Stimulated activated CD8-positive, alpha-beta memory T cell treated with anti-CD3 and anti-CD28 coated beads, Interleukin-12 subunit alpha, Interleukin-12 subunit beta, amount 100 ng/mL, for 24 hours (primary cell): ENCODE measurements around the gene OR9Q1.
"Not testable (repeated sequence)": the region's sequence is repeated elsewhere in the genome, so short reads cannot be mapped to it uniquely, and the experiment has no call there.

Experiments
- DNase-seq: peaks from one replicate; pipeline ENCODE4 v3.0.0-alpha.2; 2020; ENCODE audit errors: extremely low read depth

OR9Q1 gene, protein sequence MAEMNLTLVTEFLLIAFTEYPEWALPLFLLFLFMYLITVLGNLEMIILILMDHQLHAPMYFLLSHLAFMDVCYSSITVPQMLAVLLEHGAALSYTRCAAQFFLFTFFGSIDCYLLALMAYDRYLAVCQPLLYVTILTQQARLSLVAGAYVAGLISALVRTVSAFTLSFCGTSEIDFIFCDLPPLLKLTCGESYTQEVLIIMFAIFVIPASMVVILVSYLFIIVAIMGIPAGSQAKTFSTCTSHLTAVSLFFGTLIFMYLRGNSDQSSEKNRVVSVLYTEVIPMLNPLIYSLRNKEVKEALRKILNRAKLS

DNA sequence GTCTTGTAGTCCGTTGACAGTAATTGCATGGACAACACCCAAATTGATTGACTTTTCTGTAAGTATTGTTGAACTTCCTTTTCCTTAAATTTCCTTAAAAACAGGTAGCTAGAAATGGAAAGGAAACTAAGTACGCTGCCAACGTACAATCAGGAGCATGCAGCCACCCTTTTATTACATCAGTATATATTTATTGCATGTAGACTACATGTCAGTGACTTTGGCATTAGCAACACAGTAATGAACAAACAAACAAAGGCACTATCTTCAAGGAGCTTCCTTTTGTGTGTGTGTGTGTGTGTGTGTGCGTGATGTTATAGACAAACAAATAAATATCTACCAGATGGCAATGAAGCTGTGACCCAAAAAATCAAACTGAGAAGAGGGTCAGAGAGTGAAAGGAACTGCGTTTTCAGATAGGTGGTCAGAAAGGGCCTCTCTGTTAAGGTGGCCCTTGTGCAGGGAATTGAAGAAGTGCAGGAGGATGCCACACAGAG is at the start of gene OR9Q1:
OR9Q1 (plus strand) TSS at position 447 of the 497 bp plus-strand sequence. CDS start 155,564 bp downstream, outside the sequence.
- no peak for DNase-seq

DNA sequence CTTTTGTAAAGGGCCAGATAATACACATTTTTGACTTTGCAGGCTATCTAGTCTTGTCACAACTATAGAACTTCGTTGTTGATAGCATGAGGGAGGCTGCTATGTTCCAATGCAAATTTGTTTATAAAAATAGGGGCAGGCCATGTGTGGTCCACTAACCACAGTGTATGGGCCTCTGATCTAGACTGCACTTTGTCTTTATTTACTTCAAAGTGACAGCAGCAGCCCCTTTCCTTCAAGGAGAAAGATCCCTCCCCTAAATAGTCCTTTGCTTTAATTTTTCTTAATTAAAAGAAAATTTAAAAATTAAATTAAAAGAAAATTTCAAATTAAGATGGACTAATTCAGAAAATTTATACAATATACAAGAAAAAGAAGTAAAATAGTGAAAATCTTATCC is 49.5 kb upstream of the OR9Q1 start:
- no peak for DNase-seq

DNA sequence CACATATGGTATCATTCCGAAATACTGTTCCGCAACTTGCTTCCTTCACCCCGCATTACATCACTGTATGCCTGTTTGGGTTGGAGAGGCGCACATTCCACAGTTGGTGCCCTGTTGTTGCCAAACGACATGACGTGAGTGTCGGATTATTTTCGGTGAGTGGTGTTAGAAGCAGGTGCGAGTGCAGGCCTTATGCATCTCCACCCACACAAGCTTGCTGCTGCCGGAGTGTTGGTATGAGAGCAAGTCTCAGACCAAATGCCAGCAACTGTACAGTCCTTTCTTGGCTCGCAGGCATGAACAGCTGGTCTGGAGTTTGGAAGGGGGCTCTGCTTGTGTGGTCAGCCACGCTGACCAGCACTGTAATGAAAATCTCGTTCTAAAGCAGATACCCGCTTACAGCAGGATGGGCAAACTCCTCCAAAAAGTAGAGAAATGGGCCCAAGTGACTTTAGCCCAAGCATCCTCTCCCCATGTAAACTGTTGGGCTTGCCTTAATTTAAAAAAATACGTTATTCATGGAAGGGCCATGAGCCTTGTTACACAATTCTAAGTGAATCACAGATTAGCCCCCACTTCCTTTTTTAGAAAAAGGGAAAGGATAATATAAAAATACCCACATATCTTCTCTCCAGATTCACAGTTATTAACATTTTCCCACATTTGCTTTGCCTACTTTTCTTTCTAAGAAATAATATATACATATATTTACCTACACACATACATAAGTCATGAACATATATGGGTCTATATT is 48.7 kb upstream of the OR9Q1 start:
- DNase-seq = no peak

DNA sequence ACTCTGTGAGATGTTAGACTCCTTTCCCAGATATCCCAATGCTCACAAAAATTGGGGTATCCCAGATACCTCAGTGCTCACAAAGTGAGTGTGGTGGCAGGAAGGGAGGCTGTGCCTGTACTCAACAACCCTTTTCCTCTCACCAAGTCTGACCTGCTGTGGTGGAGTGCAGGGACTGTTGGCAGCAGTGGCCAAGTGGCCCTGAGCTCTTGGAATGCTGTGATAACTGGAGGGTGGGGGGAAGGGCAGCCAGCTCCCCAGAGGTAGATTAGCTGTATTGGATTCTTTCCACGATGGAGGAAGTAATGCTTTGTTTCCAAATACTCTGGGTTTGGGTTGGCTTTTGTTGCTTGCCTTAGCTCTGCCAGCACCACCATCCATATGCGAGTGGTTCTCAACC is 46.0 kb upstream of the OR9Q1 start:
- DNase-seq = no peak

DNA sequence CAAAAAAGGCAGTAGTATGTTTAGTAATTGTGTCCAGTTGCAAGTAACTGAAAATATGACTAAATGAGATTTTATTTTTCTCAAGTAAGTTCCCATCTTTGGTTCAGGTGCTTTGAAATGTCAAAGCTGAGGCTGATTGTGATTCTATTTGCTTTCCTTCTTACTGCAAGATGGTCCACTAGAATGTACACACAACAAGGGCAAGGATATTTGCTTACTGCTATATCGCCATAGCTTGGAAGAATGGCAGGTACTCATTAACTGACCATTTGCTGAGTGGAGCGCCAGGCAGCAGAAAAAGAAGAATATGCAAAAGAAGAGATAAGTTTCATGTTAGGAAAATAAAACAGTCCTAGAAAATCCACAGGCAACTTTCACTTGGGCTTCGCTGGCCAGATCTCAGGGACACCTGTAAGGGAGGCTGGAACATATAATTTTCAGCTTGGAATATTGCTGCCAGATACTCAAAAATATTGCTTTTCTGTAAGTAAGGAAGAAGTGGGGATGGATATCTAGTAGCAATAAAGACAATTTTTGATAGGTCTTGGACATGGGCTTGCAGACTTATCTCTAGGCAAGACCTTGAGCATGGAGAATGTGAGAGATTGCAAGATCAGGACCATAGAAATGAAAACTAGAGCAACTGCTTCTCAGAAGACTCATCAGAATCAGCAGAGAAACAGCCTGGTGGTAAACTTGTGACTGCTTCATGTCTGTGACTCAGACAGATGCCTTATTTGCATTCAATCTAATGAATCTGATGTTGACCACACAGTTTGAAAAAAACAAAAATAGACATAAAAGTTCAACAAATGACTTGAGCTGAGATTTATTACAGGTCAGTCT is 44.8 kb upstream of the OR9Q1 start:
- DNase-seq = no peak

DNA sequence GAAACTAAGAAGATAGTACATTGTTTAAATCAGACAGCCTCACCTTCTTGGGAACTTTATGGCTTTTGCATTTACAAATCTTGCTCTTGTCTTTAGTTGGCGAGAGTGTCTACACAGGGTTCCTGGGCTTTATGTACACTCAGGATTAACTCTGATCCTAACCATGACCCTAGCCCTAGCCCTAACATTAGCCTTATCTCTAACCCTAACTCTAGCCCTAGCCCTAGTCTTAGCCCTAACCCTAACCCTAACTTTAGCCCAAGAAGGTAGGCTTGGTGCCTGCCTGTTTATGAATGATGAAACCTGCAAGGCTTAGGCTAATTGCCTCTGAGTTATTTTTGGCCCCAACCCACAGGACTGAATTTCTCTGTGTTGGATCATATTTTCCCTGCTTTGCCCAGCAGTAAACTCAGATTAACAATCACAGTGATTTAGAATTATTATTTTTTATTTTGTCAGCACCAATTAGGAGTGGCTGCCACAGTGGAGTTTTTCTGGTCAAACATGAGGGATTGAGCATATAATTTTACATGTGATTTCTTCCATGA is 44.1 kb upstream of the OR9Q1 start:
- DNase-seq = no peak

DNA sequence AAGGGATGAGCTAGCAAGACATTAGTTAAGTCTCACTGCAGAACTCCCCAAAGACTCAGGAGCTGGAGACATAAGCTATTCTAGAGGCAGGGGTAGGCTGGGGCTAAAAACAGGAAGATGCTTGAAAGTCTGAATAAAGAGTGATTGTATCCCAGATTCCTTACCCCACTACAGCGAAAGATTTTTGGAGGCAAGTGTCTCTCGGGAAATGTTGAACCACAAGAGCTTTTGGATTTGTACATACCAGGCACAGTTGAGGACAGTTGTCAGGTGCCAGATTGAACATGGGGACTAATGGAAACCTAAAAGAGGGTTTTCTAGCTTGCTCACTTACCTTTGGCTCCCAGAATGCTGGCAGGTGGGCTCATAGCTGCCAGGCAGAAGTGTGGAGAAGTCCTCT is 43.5 kb upstream of the OR9Q1 start:
- no peak for DNase-seq

DNA sequence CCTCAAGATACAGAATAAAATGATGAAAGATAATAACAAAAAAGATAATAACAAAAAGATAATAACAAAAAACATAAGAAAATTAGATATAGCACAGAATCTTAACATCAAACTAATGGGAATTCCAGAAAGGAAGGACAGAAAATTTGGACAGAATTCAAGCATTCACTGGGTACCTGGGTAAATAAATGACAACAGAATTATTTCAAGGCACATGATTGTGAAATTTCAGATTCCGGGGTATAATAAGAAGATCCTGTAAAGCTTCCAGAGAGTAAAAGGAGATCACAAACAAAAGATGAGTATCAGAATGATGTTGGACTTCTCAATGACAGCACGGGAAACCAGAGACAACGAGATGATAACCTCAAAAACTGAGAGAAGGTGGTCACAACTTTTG is 42.1 kb upstream of the OR9Q1 start:
- DNase-seq = no peak

DNA sequence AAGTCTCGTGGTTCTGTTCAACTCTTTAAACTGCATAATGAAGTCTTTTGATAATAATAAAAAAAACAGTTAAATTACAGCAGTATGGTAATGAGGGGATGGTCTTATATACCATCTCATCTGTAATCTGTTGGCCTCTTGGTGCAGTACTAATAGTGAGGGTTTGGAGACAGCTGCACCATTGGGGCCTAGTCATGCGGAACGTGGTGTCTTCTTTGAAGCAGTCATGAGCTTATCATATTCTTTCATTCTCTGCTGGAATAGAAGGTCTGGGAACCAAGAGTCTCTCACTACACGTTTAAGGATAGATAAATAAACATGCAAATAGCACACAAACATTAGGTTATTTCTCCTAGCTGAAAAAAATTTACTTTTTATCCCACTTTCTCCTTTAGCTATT is 40.9 kb upstream of the OR9Q1 start:
- no peak for DNase-seq

DNA sequence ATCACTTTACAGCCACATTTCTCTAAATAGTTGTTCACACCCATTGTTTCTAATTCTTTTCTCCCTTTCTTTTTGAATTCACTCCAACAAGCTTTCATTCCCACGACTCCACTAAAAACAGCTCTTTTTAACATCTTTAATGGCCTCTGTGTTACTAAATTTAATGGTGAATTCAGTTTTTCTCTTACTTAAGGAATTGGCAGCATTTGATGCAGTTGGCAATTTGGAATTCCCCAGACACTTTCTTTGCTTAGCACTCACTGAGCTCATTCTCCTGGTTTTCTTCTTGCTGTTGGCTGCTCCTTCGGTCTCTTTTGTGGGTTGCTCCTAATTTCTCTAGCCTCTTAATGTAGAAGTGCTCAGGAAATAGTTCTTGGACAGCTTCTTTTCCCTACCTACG is 40.5 kb upstream of the OR9Q1 start:
- DNase-seq = no peak

DNA sequence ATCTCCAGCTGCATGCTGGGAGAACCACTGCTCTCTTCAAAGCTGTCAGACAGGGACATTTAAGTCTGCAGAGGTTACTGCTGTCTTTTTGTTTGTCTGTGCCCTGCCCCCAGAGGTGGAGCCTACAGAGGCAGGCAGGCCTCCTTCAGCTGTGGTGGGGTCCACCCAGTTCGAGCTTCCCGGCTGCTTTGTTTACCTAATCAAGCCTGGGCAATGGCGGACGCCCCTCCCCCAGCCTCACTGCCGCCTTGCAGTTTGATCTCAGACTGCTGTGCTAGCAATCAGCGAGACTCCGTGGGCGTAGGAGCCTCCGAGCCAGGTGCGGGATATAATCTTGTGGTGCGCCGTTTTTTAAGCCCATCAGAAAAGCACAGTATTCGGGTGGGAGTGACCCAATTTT is 24.2 kb upstream of the OR9Q1 start:
- DNase-seq = not testable (repeated sequence)

DNA sequence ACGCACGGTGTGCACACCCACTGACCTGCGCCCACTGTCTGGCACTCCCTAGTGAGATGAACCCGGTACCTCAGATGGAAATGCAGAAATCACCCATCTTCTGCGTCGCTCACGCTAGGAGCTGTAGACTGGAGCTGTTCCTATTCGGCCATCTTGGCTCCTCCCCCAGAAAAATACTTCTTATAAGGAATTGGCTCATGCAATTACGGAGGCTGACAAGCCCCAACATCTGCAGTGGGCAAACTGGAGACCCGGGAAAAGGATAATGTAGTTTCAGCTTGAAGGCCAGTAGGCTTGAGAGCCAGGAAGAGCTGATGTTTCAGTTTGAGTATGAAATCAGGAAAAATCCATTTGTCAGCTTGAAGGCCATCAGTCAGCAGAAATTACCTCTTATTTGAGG is 23.7 kb upstream of the OR9Q1 start:
- not testable (repeated sequence) for DNase-seq

DNA sequence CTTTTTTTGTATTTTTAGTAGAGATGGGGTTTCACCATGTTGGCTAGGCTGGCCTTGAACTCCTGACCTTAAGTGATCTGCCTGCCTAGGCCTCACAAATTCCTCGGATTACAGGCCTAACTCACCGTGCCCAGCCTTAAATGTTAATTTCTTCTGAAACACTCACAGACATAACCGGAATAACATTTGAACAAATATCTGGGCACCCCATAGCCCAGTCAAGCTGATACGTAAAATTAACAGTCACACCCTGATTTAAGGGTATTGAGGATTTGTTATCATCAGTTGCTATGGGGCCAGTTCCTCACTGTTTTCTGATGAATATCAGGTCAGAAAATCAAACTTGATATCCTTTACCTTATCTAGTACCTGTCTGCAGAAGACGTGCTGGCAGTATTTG is 23.0 kb upstream of the OR9Q1 start:
- no peak for DNase-seq

DNA sequence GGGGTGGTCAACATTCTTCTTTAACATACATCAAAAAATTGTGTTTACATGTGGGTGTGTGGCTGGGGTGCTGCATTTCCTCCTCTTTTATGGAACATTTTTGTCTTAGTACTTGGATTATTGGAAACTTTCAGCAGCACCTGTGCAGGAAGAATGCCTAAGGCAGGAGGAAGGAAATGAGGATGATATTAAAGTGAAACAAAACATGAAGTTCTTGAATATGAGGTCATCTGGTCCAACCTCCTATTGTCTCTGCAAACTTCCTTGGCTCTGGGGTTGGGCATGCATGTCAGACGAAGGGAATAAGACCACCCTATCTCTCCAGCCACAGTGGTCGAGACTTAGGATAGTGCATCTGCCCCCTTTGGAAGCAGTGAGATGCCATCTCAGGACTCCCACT is 20.6 kb upstream of the OR9Q1 start:
- DNase-seq = no peak

DNA sequence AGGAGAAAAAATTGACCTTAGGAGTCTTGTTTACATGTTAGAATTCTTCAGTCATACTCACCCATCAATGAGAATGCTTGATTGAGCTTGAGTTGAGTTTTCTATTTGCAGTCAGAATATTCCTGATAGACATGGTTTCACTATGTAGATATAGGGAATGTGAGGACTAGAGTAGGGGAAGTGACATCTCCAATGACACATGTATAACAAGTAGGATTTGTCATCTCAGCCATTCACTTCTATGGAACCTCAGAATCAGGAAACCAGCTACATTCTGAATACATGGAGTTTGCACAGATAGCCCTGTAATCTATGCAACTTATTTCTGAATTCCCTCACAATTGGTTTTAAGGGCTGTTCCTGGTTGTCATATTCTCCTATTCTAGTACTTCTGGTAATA is 20.1 kb upstream of the OR9Q1 start:
- no peak for DNase-seq

DNA sequence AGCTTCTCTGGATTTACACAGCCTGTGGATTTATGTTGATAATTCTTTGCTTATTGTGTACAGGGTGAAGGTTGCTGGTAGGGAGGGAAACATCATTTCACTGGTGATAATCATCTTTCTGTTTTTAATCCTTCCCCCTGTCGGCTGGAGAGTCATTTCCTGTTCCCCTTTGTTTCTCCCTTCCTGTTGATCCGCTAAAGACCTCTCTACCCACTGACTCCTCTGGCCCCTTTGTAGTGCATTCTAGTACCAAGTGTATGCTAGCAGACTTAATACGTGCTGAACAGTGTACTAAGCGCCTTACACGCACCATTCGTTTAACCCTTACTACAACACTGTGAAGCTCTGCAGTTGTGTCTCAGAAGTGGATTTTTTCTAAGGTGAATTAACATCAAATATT is 19.0 kb upstream of the OR9Q1 start:
- no peak for DNase-seq

DNA sequence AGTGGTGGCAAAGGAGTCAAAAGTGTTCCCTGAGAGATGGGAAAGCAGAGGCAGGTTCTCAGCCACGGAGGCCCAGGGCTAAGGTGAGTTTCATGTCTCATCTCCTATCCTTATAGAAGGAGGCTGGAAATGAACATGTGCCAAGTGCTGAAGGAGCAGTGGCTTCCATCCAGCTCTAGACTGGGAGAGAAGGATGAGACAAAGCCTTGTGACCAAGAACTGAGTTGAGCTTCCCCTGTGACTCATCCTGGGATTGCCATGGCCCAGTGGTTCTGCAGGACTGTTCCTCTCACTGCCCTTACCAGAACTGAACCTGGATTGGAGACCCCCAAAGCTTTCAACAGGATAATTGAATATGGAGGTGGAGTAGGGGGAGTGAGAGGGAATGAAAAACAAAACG is 16.7 kb upstream of the OR9Q1 start:
- DNase-seq = no peak

DNA sequence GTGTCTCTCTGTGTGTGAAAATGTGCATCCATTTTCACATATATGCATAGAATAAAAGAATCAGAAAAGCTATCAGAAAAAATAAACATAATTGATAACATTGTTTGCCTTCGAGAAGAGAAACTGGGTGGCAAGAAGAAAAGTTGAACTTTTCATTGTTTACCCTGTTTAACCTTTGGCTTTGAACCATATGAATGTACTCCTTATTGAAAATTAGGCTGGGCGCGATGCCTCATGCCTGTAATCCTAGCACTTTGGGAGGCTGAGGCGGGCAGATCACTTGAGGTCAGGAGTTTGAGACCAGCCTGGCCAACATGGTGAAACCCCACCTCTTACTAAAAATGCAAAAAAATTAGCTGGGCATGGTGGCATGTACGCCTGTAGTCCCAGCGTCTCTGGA is 11.9 kb upstream of the OR9Q1 start:
- no peak for DNase-seq

DNA sequence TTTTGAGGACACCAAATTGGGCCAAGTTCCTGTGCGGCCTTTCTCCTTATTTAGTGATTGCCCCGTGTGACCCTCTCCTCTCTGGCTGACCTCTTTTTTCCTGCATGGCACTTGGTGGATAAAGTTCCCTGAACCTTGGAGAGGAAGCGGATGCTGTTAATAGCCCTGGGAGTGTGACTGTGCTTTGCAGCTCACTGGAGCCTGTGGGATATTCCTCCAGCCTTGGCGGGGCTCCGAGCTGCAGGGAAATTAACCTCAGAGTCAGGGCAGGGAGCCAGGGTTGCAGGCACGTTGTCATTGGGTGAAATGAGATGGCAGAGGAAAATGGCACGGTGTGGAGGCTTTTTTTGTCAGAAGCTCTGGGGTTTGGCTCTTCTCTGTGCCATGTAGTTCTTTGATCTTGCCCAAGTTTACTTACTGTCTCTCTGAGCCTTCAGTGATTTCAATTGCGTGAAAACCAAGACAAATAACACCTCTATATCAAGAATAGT is 965 bp downstream of the OR9Q1 start:
- DNase-seq = no peak

DNA sequence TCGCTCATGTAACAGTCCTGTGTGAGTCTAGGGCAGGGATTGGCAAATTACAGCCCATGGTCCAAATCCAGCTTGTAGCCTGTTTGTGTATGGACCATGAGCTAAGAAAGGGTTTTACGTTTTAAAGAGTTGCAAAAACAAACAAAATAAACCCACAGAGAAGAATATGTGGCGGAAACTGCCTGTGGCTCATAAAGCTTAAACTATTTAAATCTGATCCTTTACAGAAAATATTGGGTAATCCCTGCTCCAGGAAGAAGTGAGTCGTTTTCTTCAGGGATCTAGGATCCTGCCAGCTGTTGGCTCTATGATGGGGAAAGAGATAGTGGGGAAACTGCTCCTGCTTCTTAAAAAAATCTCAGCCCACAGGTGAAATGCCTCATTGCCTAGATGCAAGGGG is 3.7 kb downstream of the OR9Q1 start:
- no peak for DNase-seq

DNA sequence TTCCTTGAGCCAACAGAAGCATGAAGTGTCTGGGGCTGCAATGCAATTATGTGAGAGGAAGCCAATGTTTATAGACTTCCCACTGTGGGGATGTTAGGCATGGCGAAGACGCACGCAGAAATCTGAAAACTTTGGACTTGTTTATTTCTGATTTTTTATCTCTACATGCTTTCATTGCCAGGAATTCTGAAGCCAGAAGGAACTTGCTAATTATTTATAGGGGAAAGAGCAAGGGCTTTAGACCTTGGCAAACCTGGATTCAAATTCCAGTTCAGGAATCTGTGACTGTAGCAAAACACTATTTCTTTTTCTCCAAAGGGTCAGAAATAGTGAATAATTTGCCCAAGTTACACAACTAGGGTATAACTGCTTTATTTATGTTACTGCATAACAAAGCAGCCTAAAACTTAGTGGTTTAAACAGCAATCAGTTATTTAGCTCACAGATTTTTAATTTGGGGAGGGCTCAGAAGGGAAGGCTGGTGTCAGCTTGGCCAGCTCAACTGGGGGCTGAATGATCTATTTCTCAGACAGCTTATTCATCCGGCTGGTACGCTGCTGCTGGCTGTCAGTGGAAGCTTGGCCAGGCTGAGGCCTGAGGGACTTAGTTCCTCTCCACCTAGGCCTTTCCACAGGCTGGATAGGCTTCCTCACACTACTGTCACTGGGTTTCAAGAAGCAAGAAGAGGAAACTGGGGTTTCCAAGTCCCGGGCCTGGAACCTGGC is 5.2 kb downstream of the OR9Q1 start:
- no peak for DNase-seq
